MV-4-11 (cell line): Measurements from ENCODE around the gene SLC5A1.
A peak's percentile ranks its signal among the peaks of the same experiment; 100 is the strongest.
"Not testable (repeated sequence)": the region's sequence is repeated elsewhere in the genome, so short reads cannot be mapped to it uniquely, and the experiment has no call there.

Source experiments
- DNase-seq: peaks from one replicate; lab custom pipeline; 2025; lab: John Stamatoyannopoulos, UW

The SLC5A1 gene

GRCh38 chr22:32144496-32145274 is 101.6 kb downstream of the SLC5A1 start:
- peak; percentile 98 for DNase-seq

GRCh38 chr22:32147128-32147527 is 104.1 kb downstream of the SLC5A1 start:
- not testable (repeated sequence) for DNase-seq

GRCh38 chr22:32148372-32148771 is 105.3 kb downstream of the SLC5A1 start:
- DNase-seq = peak; percentile 47

GRCh38 chr22:32150647-32151046 is 107.6 kb downstream of the SLC5A1 start:
- DNase-seq = peak; percentile 63

- peak; percentile 78 for DNase-seq
These were observed 108.6 kb downstream of the SLC5A1 start for GRCh38 chr22:32151641-32152040.

GRCh38 chr22:32154727-32155126 is 111.7 kb downstream of the SLC5A1 start:
- not testable (repeated sequence) for DNase-seq

- DNase-seq = not testable (repeated sequence)
These were observed 114.6 kb downstream of the SLC5A1 start for GRCh38 chr22:32157632-32158031.

GRCh38 chr22:32158712-32159533 is 115.9 kb downstream of the SLC5A1 start, which contains the start of gene C22orf42:
Gene C22orf42 (minus strand): TSS chr22:32159303. CDS start chr22:32159215, 88 bp downstream.
- no peak for DNase-seq

- DNase-seq = not testable (repeated sequence)
These were observed 117.3 kb downstream of the SLC5A1 start for GRCh38 chr22:32160411-32160810.
